Measurements from ENCODE around the gene PTTG2. TPM values are rescaled to one million over a fixed set of nuclear protein-coding genes. Genes with fewer than 3 reads are reported as not detected.

The PTTG2 gene
- total and polyA plus RNA-seq, 2 of the 13 experiments (the other 11 are each of a cell fraction or from before 2014, with no cell fraction given), result not detected

GRCh38 chr4:37977471-37978247 is 17.5 kb downstream of the PTTG2 start (continued):
- peak; percentile 26 for TF ChIP-seq UBTF (CRISPR knock-in tag; IDR thresholded peaks at IDR 0.05)
- peak; percentile 47; the same call in 1 of the 2 replicates for TF ChIP-seq ZMYM2 (CRISPR knock-in tag; IDR thresholded peaks at IDR 0.05)
- peak; percentile 58; the same call in 1 of the 2 replicates for TF ChIP-seq MYC (CRISPR knock-in tag; IDR thresholded peaks at IDR 0.05; ENCODE audit: borderline replicate concordance)
- no peak for TF ChIP-seq IKZF1 (IDR thresholded peaks at IDR 0.05)
- peak; percentile 85 for TF ChIP-seq HNRNPL (IDR thresholded peaks at IDR 0.05; ENCODE audit: low read depth, low read length)
- TF ChIP-seq SALL1 (CRISPR knock-in tag; IDR thresholded peaks at IDR 0.05), result peak; percentile 44
- no peak for TF ChIP-seq HDAC6 (IDR thresholded peaks at IDR 0.05; ENCODE audit: low read depth, low read length)
- 0 out of 2 replicates have a peak, but pooled peaks have one; percentile 44 for TF ChIP-seq SATB2 (CRISPR knock-in tag; IDR thresholded peaks at IDR 0.05)
- 0 out of 2 replicates have a peak, but pooled peaks have one; percentile 23 for TF ChIP-seq ZBTB33 (CRISPR knock-in tag; IDR thresholded peaks at IDR 0.05)
- TF ChIP-seq ZNF326 (CRISPR knock-in tag; IDR thresholded peaks at IDR 0.05; ENCODE audit: borderline replicate concordance), result no peak
- no peak for TF ChIP-seq ZNF282 (IDR thresholded peaks at IDR 0.05; ENCODE audit: partially characterized antibody)
- peak; percentile 45; the same call in 1 of the 2 replicates for TF ChIP-seq HIC2 (CRISPR knock-in tag; IDR thresholded peaks at IDR 0.05; ENCODE audit: low read depth)
- TF ChIP-seq ONECUT2 (CRISPR knock-in tag; IDR thresholded peaks at IDR 0.05), result no peak
- TF ChIP-seq ZFP37 (CRISPR knock-in tag; IDR thresholded peaks at IDR 0.05; ENCODE audit: borderline replicate concordance), result no peak
- TF ChIP-seq RBAK (CRISPR knock-in tag; IDR thresholded peaks at IDR 0.05), result no peak
- peak; percentile 13; the same call in 1 of the 2 replicates for TF ChIP-seq ADNP (CRISPR knock-in tag; IDR thresholded peaks at IDR 0.05)
- TF ChIP-seq ZNF777 (CRISPR knock-in tag; IDR thresholded peaks at IDR 0.05), result peak; percentile 80
- TF ChIP-seq ZNF569 (CRISPR knock-in tag; IDR thresholded peaks at IDR 0.05; ENCODE audit: borderline replicate concordance), result no peak
- peak; percentile 38; the same call in 1 of the 2 replicates for TF ChIP-seq PHF21A (CRISPR knock-in tag; IDR thresholded peaks at IDR 0.05)
- TF ChIP-seq RBM39 (IDR thresholded peaks at IDR 0.05; ENCODE audit: low read depth, low read length, poor library complexity, severe bottlenecking), result peak; percentile 41
- no peak for TF ChIP-seq ZBTB1 (CRISPR knock-in tag; IDR thresholded peaks at IDR 0.05; ENCODE audit: borderline replicate concordance)

Measured in HepG2 (cell line).